ELF-1 (cell line): ENCODE measurements around the gene TRIP12.
"Not testable (repeated sequence)": the region's sequence is repeated elsewhere in the genome, so short reads cannot be mapped to it uniquely, and the experiment has no call there.

Source experiments
- DNase-seq: peaks from one replicate; pipeline ENCODE4 v3.0.0-alpha.2; 2016; ENCODE audit warnings: low read depth, low spot score

Gene TRIP12

DNA sequence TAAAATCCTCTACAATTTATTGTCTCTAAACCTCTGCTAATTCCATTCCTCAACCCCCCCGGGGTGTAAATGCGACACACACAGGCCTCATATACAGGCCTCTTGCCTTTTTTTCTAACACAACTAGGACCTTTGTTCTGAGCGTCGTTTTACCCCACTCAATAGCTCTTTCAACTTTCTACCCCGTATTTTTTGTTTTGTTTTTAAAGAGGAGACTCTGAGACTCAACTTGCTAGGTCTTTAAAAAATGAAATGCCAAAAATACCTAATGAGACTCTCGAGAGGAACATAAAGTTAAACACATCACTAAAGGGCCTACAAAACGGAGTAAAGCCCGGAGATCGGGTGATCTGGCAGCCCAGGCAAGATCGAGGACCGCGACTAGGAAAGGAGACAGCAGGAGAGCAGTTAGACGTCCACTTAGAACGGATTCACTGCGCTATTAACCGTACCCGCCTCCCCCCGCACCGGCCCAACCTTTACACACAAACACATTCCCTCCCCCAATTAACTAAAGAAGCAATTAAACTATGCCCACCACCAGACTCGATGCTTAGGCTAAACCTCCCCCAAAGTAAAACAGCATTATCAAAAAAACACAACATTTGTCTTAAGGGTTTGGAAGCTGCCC, 1.7 kb downstream of the TRIP12 start:
- DNase-seq = peak; percentile 40

DNA sequence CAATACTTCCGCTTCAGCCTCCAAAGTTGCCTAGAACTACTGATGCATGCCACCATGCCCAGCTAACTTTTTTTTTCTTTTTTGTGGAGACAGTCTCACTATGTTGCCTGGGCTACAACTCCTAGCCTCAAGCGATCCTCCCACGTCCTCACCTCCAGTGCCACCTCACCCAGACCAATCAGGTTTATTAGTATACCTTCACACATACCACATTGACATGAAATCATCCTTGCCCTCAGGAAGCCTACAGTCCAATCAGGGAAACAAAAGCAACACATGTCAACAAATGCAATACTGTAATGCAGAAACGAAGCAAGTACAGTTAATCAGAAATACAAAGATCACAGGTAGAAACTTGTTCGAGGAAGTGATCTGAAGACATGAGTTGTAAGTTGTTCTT, 4.0 kb downstream of the TRIP12 start:
- no peak for DNase-seq

DNA sequence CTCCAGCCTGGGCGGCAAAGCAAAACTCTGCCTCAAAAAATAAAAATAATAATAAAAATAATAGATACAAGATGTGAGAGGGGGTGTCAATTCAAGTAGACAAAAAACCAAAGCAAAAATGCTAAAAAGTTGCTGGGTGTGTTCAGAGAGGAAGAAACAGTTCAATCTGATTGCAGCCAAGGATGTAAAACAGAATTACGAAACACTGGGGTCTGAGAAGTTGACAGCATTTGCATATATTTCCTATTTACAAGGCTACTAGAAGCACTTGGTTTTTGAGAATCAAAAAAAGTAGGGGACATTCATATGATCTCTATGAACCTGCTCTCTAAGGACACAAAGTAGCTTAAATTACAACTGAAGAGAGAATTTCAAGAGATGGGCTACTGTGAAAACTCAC, 7.6 kb downstream of the TRIP12 start:
- no peak for DNase-seq

DNA sequence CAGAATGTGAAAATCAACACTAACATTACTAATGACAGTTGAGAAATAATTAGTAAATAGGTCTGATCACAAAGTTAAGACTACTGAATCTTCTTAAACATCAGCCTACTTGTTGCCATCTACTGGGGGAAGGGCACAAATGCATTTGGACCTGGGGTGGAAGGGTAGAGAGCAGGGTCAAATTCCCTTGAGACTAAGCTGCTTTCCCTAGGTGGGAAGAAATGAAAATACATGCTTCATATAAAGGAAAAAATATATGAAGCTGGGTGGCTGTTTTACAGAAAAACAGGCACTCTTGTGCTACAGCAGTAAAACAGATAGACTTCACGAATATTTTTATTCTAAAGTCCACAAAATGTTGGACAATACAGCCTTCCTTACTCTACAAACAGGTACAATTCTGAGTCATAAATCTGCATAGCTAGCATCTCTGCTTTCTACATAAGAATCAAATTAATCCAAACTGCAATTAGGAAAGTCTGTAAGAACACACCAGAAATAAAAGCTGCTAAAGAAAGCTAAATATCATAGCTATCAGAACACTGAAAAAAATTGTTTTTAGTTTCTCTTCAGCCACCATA, 10.9 kb downstream of the TRIP12 start:
- DNase-seq = peak; percentile 37

DNA sequence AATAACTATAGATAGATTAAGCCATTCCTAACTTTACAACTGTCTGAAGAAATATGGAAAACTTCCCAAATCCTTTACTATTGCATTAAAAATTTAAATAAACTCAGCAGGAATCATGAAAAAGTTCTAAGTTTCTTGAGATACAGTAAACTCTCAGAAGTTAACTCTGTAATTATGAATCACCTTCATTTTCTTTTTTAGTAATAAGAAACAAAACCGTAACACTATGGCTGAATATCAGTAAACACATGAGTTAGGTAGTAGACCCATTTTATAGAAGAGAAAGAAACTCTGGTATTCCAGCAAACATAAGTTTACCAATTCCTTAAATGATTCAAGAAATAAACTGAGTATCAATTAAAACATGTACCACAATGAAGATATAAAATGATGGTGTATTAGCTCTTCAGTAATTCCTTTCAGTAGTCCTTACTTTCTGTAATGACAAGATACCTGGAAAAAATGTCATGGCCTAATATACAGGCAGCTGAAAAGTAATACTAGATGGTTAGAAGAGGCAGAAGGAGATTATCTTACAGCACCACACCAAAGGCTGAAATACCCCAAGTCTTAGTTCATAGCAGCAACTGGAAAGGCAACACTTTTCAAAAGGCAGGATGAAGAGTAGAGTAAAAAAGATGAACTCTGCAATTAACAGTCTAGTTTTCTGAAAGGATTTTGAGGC, 11.5 kb downstream of the TRIP12 start:
- no peak for DNase-seq

DNA sequence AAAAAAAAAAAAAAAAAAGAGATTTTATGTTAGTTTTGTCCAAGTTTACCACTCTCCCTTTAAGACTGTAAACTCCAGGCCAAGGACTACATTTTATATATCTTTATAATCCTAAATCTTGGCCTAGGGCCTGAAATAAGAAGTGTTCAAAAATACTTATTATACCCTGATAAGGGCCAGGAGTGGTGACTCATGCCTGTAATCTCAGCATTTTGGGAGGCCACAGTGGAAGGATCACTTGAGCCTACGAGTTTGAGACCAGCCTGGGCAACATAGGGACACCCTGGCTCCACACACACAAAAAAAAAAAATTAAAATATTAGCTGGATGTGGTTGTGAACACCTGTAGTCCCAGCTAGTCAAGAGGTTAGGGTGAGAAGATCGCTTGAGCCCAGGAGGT, 12.7 kb downstream of the TRIP12 start:
- no peak for DNase-seq

DNA sequence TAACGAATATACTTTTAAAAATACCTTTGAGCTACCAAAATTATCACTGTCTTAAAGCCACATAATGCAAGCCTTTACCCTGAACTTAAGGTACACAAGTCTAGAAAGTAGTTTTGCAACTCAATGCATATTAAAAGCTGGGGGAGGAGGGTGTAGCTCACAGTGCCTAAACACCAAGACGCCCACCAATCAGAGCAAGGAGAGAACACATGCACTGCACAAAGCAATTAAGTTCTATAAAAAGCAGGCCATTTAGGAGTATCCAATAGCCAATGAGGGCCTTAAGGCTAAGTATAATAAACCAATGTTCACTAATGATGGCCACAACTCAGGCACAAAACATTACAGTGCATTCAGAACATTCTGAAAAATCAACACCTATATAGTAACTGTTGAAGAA, 16.2 kb downstream of the TRIP12 start:
- no peak for DNase-seq

DNA sequence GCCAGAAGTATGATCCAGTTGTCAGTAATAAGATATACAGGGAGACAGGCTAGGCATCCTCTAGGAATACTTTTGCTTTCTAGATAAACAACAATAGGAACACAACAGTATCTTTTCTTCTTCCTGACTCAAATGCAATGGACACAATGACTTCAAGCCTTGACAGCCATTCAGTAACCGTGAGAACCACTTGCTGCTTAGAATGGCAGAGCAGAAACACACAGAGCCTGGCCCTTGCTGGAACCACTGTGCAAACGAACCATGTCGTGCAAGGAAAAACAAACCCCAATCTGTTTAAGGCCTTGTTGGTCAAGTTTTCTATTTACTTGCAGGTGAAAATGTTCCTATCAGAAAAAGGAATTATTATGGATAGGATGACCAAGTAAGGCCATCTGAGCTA, 18.8 kb downstream of the TRIP12 start:
- no peak for DNase-seq

DNA sequence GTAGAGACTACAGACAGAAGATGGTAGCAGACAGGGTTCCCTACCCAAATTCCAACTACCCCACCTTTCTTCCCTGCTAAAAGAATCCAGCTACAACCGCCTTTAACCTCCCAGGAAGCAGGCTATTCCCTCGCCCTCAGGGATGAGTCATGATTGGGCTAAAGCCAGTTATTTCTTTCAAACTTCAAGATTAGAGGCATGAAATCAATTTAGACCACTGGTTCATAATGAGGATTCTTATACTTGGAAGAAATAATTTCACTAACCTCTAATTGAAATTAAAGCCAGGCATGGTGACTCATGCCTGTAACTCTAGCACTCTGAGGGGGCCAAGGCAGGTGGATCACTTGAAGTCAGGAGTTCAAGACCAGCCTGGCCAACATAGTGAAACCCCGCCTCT, 20.0 kb downstream of the TRIP12 start:
- peak; percentile 30 for DNase-seq

DNA sequence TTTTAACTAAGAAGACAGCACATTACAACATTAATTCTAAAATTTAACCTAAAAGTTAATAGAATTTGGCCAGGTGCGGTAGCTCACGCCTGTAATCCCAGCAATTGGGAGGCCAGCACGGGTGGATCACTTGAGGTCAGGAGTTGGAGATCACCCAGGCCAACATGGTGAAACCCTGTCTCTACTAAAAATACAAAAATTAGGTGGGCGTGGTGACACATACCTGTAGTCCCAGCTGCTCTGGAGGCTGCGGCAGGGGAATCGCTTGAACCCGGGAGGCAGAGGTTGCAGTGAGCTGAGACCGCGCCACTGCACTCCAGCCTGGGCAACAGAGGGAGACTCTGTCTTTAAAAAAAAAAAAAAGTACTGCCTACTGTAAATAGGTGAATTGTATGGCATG, 21.3 kb downstream of the TRIP12 start:
- not testable (repeated sequence) for DNase-seq

DNA sequence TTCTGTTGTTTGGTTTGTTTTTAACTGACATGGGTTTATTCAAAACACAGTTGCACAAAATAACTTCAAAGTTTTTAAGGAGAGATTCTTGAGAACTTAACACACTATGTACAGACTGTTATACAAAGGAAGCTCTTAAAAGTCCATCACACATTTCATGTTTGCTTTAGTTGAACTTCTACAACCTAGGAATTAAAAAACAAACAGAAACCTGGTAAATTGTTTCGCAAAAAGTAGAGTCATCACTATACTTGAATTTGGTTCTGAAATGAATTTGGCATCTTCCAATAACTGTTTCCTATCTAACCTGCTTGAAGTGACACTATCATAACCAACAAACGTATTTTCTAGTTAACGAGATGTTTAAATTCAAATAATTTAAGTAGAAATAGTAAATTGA, 21.8 kb downstream of the TRIP12 start:
- DNase-seq = no peak

DNA sequence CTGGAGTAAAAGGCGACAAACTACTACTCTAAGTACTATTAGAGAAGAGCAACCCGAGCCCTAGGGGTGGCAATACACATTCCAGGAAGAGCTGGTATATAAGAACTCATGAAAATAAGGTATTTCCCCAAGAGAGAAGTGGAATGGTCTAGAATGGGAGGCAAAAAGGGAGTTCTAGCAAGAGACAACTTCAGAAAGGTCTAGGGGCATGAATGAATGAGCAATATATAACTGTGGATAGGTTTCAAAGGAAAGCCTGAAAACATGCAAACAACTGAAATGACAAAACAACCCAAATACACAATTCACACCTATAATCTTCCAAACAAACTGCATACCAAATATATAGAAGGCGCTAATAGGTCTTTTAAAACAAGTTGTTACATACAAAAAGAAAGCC, 22.2 kb downstream of the TRIP12 start:
- DNase-seq = no peak

DNA sequence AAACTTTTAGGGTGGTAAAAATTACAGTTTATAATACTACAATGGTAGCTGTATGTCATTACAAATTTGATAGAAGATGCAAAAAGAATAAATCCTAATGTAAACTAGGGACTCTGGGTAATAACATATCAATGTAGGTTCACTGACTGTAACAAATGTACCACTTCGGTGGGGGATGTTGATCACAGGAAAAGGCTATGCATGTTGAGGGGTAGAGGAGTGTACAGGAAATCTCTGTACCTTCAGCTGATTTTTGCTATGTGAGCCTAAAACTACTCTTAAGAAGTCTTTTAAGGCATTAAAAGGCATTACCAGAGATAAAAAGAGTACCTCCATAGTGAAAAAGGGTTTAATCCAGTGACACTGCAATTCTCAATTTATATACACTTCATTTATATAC, 25.0 kb downstream of the TRIP12 start:
- no peak for DNase-seq

DNA sequence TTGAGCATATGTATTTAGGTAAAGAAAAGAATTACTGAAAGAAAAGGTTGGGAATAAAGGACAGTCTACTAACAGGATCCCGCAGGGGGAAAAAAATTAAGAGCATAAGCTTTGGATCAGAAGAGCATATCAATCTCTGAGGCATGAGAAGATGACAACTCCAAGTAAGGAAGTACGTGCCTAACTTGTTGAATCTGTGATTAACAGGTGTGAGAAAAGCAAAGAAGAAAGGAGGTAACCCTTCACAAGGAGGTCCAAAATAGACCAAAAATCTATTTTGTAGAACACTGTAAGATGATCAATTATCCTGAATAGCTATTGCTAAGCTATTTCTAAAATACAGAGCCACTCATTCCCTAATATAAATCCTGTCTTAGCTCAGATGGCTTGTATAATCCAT, 32.8 kb downstream of the TRIP12 start:
- no peak for DNase-seq

DNA sequence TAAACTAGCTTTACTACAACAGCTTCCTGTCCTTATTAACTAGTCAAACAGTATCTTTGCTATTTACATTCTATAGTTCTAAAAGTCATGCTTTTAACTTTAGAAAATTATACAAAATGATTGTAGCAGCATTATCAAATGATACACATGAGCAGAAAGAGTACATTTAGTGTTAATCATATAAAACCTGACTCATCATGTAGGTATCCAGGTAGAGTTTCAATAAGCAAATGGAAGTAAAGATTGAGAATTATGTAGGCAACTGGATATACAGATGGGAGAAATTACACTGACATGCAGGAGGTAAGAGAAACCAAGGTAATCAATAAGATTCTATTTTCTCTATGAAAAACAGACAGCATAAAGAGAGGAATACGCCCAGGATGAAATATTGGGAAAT, 33.8 kb downstream of the TRIP12 start:
- no peak for DNase-seq

DNA sequence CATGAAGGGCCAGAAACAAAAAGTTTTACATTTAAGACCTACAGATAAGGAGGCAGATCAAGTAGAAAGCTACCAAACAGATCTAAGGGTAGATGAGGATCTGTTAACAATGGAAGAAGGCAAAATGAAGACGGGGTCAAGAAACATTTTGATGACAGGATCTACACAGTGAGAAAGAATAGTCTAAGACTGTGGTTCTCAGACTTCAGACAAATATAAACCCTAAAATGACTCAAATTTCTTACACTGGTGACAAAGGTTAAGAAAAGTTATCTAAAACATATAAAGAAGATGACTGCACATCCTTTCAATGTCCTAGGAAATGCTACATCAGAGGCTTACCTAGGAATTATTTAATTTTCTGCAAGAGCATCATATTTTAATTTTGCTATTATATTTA, 34.4 kb downstream of the TRIP12 start:
- DNase-seq = no peak

DNA sequence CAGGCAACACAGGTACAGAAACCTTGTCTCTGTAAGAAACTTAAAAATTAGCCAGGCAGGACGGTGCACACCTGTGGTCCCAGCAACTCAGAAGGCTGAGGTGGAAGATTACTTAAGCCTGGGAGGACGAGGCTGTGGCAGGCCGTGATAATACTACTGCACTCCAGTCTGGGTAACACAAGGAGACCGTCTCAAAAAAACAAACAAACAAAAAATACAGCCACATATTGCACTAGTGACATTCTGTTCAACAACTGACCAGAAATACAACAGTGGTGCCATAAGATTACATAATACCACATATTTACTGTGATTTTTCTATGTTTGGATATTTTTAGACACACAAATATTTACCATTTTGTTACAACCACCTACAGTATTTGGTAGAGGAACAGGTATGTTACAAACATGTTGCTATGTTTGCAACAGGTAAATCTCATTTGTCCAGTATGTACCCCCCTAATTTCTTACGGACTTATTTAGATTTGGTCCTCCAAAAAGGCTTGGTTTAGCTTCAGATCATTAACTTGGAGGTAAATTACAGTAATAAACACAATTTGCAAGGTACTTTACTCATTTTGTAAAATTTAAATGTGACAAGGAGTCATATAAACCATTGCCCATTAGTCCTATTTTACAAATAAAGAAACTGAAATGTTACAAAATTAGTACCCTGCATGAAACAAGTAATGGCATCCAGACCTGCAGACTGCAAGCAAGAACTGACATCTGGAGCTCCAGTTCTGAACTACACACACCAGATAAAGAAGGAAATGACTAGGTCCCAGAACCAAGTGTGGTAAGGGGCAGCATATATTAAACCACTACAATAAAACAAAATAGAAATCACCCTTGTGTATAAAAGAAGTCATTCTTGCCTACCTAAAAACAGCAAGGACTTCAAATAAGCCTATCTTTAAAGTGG, 36.8 kb downstream of the TRIP12 start:
- no peak for DNase-seq

DNA sequence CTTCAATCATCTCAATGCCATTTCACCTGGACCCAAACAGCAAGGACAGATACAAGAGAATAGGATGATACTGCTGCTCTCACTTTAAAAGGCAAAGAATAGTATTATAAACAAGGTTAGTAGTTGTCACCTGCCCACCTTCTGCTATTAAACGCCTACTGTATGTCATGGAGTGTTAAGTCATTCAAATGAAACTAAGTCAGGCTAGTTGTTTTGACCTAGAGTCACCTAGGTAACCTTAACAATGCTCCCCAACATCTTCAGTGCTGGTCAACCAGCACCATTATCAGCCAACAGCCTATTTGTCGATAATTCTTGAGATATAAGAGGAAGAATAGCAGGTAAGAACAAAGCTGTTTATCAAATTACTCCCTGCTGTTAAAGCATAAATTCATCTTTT, 39.2 kb downstream of the TRIP12 start:
- no peak for DNase-seq

DNA sequence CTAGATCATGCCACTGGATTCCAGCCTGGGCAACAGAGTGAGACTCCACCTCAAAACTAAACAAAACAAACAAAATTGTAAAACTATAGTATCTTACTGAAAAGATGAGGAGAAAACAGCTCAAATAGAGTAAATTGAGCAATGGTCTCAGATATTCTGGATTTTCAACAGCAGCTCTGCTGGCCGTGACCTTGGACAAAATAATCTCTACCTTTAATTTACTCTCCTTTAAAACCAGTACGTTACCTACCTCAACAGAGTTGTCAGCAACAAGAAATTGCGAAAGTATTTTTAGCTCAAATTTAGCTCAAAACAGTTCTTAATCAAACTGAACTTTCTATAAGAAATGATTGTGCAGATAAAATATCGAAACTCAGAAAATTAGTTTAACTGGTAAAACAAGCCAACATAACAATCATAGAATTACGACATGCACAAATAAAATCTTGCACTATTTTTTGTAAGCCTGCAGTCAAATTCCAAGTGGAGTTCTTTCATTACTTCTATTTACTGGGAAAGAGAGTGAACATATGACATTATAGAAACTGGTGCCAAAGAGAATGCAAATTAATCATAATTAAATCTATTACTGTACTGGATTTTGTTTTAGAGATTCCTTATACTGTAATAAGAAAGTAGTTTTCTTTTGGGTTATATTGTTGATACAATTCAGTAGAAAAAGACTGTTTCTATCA, 40.8 kb downstream of the TRIP12 start:
- no peak for DNase-seq

DNA sequence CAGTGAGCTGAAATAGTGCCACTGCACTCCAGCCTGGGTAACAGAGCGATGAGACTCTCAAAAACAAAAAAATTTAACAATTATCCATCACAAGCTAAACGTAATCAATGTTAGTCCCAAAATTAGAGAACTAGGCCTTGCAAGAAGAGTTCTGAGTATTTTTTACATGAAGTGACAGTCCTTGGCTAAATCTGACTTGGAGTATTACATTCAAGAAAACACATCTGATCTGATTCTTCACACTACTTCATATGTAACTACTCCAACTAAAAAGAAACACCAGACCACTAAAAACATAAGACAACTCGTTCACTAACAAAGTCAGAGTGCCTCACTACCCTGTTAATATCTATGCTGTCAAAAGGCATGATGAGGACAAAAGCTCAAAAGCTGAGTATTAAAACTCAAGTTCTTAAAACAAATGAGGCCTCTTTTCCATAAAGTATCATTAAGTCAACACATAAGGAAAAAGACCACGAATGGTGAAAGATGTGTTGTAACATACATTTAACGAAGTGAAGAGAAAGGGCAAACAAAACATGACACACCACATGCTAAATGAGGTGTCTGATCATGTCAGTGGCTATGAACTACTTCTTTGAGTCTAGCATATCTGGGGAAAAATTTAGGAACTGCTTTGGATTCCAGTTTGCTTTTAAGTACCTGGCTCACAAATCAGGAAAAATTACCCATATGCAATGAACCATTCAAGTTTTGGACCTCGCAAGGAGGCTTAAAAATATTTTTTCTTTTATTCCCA, 42.4 kb downstream of the TRIP12 start:
- no peak for DNase-seq

DNA sequence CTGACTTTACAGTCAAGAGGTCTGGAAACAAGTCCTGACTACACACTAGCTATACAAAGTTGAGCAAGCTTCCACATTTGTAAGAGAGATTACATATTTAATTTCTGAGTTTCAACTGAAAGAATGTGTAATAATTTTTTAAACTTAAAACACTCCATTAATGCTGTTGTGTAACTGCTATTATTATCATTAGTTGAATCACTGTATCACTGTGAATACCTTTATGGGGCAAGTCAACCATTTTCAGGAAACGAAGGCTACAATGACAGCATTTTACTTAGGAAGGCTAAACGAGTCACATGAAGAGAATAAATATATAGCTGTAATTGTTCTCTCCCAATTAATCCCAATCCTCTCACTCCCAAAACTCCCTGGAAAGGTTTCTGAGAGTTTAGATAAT, 46.3 kb downstream of the TRIP12 start:
- no peak for DNase-seq
